ENCODE data around the gene SNCAIP. TPM values are rescaled to one million over a fixed set of nuclear protein-coding genes. Genes with fewer than 3 reads are reported as not detected.

SNCAIP gene
- total and polyA plus RNA-seq, 9 of the 15 experiments (the other 6 are each of a cell fraction or from before 2014, with no cell fraction given): 0.04 TPM; not detected in 8

GRCh38 chr5:122333564-122333963, 21.5 kb downstream of the SNCAIP start:
- no peak overlapping the region for H2AFZ ChIP-seq (ENCODE audit: low read depth, low read length)
- no peaks in the 10 kb centered on the region for H3K9me3 ChIP-seq (replicated peaks; ENCODE audit: control insufficient read depth, insufficient read depth, low read depth, low read length)
- no peaks in the 10 kb centered on the region for H4K20me1 ChIP-seq (replicated peaks; ENCODE audit: control insufficient read depth, insufficient read depth, low read length)
- H3K4me3 ChIP-seq: no peak overlapping the region
- ChIA-PET POLR2A (interaction anchor here (1.0 kb wide), 1 partner anchor 8 kb away, joined by 3 read pairs; no protein-coding TSS in a partner anchor), CTCF (ENCODE audit: low intra/inter-chr PET ratio) (no interaction called here)
- no peak overlapping the region for H3K9ac ChIP-seq (ENCODE audit: insufficient read depth in 1 of 2, low read depth in 2 of 2, low read length in 2 of 2)
- no peak overlapping the region for H3K4me2 ChIP-seq (ENCODE audit: insufficient read depth, low read length)
- no peak overlapping the region for H3K27ac ChIP-seq (ENCODE audit: extremely low read depth, low read depth, low read length)
- no TSS peak for BruUV-seq (replicated peaks)
- TF ChIP-seq ZNF121 (CRISPR knock-in tag; conservative IDR thresholded peaks at IDR 0.05): no peak
- TF ChIP-seq GTF2E2 (tag; IDR thresholded peaks at IDR 0.05): no peak
- no peak for TF ChIP-seq TCF7 (IDR thresholded peaks at IDR 0.05; ENCODE audit: borderline replicate concordance)
- no peak for TF ChIP-seq ZNF75A (CRISPR knock-in tag; IDR thresholded peaks at IDR 0.05)
- TF ChIP-seq ESRRB (CRISPR knock-in tag; IDR thresholded peaks at IDR 0.05; ENCODE audit: borderline replicate concordance): no peak
- no peak for TF ChIP-seq ZBTB5 (IDR thresholded peaks at IDR 0.05)
- no peak for TF ChIP-seq NUFIP1 (IDR thresholded peaks at IDR 0.05; ENCODE audit: partially characterized antibody)
- TF ChIP-seq BRF1 (IDR thresholded peaks at IDR 0.05; ENCODE audit: borderline replicate concordance, extremely low read depth, insufficient read length): no peak
- no peak for TF ChIP-seq POU5F1 (IDR thresholded peaks at IDR 0.05; ENCODE audit: borderline replicate concordance, low read depth, low read length, partially characterized antibody)
- no peak for TF ChIP-seq CBFA2T2 (conservative IDR thresholded peaks at IDR 0.05)
- TF ChIP-seq IRF9 (tag; IDR thresholded peaks at IDR 0.05): no peak
- no peak for TF ChIP-seq HNRNPH1 (optimal IDR thresholded peaks at IDR 0.05; ENCODE audit: low read depth, low read length)
- TF ChIP-seq ZFX (CRISPR knock-in tag; IDR thresholded peaks at IDR 0.05): no peak
- no peaks in the 10 kb centered on the region for H3K36me3 ChIP-seq (ENCODE audit: control insufficient read depth, insufficient read depth, low read length)
- H3K79me2 ChIP-seq (ENCODE audit: control insufficient read depth, insufficient read depth, low read length): no peaks in the 10 kb centered on the region
- in situ Hi-C loops (cut with MboI) (no loop called here), intact Hi-C loops (cut with micrococcal nuclease) (no loop called here)
- DNase-seq (ENCODE audit: extremely low read depth in 1 of 4, low spot score in 3 of 4) (no peak), ATAC-seq (no peak), FAIRE-seq (no peak)
- no peaks in the 10 kb centered on the region for H3K4me1 ChIP-seq (replicated peaks in 1 of 2; ENCODE audit: control insufficient read depth in 2 of 2, insufficient read depth in 2 of 2, low read length in 2 of 2)
- H3K27me3 ChIP-seq (ENCODE audit: control insufficient read depth in 2 of 2, insufficient read depth in 2 of 2, low read length in 2 of 2): no peaks in the 10 kb centered on the region
- WGBS (ENCODE audit: insufficient coverage, low coverage, missing lambda C conversion rate): 0% methylated on average over 4 of the region's 4 CpGs
- no peaks in the 10 kb centered on the region for H3K9me1 ChIP-seq (ENCODE audit: control insufficient read depth, insufficient read depth, low read length)
